DMS153 treated with DMSO at 0.1 percent for 48 hours (cell line): Measurements from ENCODE around the gene GNB2.

Source experiments
- DNase-seq: peaks from one replicate; lab custom pipeline; 2025; ENCODE audit not compliant: unreplicated experiment; lab: John Stamatoyannopoulos, UW

The GNB2 gene

DNA sequence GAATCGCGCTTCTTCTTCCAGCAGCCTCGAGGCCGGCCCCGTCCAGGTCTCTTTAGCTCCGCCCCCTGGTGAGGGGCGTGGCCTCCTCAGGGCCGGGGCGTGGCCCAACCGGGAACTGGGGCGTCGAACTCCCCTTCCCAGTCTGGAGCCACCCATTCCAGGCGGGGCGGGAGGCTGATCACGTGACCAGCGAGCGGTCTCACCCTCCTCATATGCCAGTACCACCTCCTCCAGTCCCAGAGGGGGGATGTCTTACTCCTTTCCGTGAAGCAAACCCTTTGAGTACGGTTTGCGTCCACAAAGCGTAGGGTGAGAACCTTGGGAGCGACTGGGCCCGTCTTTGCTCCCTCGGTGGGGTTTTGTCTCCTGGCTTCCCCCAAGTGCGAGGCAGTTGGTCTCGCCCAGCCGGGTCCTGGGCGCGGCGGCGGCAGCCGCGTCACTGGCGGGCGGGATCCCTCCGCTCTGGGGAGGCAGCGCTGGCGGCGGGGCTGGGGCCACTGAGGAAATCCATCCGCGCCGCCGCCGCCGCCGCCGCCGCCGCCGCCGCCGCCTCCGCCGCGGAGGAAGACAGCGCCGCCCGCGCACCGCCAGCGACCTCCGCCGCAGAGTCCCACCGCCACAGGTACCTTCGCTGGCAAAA is at the start of gene GNB2:
Gene GNB2, plus strand, starts transcription at position 439 of the 640 bp plus-strand sequence. CDS start 2,526 bp downstream, outside the sequence.
- peak; percentile 98 for DNase-seq

DNA sequence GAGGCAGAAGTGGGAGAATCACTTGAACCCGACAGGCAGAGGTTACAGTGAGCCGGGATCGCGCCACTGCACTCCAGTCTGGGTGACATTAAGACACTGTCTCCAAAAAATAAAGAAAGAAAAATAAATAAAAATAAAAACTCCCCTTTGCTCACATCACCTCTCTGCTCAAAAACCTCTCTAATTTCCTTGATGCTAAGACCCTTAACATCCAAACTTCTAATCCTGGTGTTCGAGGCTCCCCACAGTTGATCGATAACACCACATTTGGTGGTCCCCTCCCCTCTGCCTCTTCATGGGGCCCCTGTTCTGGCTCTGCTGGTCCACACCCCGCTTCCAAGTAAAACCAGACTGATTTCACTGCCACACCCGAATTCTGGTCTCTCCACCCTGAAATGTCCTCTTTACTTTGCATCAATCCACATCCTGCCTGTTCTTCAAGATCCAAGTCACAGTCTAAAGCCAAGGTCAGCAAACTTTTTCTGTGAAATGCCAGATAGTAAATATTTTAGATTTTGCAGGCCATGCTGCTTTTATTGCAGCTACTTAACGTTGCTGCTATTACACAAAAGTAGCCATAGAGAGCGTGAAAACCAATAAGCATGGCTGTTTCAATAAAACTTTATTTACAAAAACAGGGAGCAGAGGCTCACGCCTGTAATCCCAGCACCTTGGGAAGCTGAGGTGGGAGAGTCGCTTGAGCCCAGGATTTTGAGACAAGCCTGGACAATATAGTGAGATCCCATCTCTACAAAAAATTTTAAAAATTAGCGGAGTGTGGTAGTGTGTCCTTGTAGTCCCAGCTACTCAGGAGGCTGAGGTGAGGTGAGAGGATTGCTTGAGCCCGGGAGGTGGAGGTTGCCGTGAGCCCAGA is 49.4 kb upstream of the GNB2 start:
- no peak for DNase-seq

DNA sequence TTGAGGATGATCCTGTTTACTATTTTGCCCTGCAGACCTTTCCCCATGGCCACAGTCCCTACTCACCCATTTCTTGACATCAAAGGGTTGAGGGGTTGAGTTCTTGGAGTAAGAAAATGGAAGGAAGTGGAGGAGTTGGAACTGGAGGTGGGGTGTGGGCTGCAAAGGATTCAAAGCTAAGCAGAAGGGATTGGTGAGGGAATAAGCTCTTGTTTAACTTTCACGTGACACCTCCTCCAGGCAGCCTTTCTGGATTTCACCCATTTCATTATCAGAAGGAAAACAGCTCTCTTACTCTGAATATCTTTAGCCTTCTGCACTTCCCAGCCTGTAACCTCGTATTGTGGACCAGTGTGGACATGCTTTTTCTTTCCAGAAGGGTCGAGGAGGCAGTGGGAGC is 47.5 kb upstream of the GNB2 start:
- DNase-seq, result no peak

DNA sequence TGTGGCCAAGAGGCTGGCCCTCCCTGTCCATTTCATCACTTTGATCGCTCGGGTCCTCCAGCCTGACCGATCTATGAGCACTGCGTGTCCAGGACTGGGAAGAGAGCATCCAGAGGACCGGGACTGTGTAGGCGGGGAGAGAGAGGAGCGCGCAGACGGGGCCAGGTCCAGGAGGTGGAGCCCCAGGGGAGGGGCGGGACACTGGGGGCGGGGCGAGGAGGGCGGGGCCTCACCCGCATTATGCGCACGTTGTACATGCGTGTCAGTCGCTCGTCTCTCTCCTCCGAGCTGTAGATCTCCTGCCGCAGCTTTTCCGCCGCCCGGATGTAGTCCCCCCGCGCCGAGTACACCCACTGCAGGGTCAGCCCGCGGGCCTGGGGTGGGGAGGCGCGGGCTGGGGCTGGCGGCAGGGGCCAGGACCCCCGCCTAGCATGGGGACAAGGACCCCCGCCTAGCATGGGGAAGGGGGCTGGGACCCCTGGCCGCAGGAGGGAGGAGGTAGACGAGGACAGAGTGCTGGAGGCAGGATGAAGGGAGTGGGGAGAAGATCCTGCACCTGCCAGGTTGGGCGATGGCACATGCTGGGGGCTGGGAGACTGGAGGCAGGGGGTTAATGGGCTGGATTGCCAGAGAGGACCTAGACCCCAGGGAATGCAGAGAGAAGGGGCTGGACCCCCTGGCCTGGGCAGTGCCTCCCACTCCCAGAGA is 46.9 kb upstream of the GNB2 start:
- peak; percentile 42 for DNase-seq

DNA sequence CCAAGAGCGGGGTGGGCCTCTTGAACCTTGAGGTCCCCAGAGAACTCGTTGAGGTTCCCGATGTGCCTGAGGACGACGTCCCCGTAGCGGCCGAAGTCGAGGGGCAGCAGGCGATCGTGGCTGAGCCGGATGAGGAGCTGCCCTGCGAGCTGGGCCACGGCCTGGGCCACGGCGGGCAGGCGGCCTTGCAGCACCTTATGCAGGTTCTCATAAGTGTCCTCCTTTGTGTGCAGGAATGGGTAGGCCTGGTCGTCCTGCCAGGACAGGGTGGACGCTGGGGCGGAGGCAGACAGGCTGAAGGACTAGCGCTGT is 46.3 kb upstream of the GNB2 start:
- no peak for DNase-seq

DNA sequence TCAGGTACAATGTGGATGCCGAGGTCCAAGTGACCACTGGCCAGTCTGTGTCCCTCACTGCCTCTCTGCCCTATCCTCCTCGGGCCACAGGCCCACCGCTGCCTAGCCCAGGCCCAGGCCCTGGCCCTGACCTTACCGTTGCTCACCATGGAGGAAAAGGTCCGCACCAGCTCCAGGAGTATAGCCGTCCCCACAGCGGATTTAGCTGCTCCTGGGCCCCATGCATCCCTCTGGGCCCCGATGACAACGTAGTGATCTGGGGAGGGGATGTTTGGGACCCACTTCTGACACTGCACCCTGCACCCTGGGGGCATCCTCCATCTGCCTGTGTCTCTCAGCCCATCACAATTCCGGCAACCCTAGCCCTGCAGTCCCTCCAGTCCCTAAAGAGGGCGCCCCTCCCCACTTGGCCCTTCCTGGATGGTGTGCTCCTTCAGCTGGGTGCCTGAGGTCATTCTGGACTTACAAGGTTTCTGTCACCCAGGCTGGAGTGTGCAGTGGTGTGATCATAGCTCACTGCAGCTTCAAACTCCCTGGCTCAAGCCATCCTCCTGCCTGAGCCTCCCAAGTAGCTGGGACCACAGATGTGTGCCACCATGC is 44.3 kb upstream of the GNB2 start:
- DNase-seq, result no peak

DNA sequence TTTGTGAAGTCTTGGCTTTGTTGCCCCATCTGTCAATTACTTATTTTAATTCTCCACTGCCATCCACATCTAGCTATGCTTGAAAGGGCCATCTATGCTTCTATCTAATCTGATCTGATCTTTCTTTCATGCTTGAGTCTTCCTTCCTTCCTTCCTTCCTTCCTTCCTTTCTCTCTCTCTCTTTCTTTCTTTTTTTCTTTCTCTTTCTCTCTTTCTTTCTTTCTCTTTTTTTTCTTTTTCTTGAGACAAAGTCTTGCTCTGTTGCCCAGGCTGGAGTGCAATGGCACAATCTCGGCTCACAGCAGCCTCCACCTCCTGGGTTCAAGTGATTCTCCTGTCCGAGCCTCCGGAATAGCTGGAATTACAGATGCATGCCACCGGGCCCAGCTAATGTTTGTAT is 43.5 kb upstream of the GNB2 start:
- no peak for DNase-seq

DNA sequence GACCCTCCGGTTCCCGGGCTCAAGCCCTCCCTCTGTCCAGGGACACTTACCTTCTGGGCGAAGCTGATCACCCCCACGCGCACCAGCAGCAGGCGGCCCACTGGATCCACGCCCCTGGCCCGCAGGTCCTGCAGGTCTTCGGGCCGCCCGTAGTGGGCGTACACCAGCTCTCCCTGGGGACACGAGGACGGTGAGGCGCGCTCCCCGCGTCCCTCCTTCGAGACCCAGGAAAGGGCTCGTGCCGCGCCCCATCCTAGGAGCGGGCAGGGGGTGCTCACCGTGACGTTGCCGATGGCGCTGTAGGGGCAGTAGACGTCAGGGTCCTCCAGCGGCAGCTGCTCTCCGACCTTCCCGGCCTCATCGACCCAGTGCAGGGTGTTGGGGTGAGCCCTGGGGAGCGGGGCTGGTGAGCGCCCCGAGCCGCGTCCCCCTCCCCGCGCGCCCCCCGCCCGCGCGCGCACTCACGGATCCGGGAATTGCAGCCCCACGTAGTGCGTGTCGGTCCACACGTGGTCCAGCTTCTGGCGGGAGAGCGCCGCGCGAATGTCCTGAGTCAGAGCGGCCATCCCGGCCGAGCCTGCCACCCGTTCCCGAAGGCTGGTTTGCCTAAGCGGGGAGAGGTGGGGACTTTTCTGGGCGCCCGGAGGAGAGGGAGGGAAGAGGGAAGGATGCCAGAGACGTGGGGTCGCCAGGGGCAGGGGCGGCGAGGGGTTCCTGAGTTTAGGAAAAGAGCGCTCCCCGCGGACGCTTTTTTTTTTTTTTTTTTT is 40.4 kb upstream of the GNB2 start:
- DNase-seq, result peak; percentile 56

DNA sequence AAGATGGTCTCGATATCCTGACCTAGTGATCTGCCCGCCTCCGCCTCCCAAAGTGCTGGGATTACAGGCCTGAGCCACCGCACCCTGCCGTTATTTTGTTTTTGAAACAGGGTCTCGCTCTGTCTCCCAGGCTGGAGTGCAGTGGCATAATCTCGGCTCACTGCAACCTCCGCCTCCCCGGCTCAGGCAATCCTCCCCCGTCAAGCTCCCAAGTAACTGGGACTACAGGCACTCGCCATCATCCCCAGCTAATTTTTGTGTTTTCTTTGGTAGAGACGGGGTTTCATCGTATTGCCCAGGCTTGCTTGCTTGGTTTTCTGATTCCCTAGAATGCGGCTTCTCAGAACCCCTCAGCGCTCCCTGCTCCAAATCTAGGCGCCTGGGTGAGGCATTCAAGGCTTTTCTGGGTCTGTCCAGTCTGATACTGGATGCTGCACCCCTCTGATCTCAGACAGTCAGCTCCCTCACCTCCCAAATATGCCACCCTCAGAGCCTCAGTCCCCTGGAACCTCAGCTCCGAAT is 33.5 kb upstream of the GNB2 start:
- DNase-seq, result no peak

DNA sequence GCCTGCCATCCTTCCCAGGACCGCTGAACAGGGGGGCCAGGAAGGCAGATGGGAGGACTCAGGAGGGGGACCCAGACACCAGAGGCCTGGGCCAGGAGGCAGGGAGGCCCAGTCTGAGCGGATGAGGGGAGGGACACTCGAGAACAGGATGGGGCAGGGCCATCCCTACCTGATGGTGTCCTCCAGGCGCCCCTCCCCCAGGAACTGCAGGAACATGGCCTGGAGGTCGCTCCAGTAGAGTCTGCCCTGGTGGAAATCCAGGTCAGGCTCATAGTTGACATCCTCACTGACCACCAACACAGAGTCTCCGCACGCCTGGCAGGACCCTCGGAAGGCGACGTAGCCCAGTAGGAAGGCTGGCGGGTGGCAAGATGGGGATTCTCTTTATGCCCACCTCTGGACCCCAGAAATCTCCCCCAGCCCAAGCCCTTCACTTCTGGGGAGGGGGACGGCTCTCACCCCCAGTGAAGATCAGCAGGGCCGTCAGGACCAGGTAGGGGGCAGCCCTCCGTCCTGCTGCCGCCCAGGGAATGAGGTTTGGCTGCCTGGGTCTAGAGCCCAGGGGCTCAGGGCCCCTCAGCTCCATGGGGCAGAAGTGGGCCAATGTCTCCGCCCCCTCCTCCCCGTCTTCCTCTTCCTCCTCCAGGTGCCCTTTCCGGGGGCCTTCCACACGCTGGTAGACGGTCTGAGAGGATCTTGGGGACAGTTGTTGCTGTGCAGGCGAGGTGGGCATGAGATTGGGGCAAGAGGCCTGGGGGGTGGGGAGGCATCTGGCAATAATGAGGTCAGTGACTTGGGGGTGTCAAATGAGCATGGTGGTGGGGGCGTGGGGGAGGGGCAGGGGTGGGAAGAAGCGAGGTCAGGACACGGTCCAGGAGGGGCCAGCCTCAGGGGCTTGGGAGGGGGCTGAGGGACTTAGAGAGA is 32.8 kb upstream of the GNB2 start:
- DNase-seq, result no peak

DNA sequence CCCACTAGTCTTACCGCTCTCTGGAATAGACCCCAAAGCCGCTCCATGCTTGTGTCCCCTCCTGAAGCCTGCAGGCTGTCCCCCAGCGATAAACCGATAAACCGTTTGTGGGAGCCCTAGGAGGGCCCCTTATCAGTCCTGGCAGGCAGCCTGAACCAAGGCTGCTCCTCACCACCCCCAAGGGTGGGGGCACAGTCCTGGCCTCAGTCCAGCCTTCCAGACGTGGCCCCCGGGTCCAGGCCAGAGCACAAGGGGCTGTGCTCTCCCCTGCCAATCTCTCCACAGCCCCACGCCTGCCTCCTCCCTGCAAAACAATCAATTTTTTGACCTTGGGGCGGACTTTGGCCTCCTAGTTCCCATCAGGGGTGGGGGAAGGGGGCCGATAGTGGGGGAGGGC is 32.1 kb upstream of the GNB2 start, which contains the start of gene TFR2:
Gene TFR2, minus strand, starts transcription at position 90 of the 397 bp plus-strand sequence. Its CDS starts 43 bp downstream, at position 47.
- DNase-seq, result no peak

DNA sequence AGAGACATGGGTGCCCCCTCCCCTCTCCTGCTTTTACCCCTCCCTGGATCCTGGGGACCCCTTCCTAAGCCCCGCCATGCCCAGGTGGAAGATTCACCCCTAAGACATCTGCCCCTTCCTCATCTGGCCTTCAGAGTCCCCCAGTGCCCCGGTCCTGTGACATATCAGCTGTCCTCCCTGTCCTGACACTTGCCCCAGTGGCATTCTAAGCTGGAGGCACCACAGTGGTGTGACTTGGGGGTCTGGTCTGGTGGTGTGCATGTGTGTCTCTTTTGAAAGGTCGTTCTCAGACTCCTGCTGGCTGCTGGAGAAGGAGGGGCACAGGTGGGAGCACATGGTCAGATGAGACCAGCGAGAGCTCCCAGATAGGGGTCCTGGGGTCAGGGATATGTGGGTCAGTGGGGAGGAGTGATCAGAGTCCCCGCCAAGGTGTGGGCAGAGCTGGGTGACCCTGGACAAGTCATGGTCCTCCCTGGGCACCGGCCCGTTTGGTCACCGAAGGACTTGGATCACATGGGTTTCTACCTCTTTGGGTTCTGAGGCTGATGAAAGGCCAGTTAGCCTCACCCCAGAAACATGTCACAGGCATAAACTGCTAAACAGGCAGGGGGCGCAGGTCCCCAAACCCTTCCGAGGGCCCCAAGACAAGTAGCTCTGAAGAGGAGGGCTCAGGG is 31.5 kb upstream of the GNB2 start:
- DNase-seq, result no peak

DNA sequence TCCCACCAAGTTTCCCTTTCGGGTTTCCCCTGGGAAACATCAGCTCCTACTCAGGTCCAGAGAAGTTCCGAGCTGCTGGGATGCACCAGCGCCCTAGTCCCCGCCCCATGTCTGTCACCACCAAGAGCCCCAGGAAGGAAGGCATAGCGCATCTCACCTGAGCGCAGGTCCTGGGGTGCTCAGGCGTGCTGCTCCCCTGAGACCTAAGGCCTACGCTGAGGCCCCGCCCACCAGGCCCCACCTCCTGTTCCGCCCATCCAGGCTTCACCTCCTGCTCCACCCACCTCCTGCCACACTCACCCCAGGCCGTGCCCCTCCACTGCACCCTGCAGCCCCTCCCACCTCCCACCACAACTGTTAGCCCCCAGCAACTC is 31.0 kb upstream of the GNB2 start:
- DNase-seq, result no peak

DNA sequence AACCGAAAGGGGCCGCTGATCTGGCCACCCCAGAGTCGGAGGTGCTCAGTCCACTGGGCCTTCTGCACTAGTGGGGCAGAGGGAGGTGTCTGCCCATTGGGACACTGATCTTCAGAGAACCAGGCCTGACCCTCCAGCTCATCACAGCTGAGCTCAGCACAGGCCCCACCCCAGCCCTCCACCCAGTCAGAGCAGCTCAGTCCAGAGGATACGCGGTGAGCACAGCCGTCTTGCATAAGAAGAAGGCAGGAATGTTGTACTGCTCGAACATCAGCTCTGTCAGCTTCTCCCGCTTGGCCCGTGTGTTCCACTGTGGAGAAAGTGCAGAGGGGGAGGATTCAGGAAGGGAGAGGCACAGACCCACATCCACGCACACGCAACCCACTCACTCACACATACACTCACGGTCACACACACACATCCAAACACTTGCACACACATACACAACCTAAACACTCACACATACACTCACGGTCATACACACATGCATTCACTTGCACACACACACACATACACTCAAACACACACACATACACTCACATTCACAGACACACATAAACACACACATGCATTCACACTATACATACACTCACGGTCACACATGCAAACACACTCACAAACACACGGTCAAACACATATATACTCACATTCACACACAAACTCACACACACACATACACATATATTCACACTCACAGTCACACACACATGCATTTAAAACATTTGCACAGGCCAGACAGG is 23.5 kb upstream of the GNB2 start:
- DNase-seq, result no peak

DNA sequence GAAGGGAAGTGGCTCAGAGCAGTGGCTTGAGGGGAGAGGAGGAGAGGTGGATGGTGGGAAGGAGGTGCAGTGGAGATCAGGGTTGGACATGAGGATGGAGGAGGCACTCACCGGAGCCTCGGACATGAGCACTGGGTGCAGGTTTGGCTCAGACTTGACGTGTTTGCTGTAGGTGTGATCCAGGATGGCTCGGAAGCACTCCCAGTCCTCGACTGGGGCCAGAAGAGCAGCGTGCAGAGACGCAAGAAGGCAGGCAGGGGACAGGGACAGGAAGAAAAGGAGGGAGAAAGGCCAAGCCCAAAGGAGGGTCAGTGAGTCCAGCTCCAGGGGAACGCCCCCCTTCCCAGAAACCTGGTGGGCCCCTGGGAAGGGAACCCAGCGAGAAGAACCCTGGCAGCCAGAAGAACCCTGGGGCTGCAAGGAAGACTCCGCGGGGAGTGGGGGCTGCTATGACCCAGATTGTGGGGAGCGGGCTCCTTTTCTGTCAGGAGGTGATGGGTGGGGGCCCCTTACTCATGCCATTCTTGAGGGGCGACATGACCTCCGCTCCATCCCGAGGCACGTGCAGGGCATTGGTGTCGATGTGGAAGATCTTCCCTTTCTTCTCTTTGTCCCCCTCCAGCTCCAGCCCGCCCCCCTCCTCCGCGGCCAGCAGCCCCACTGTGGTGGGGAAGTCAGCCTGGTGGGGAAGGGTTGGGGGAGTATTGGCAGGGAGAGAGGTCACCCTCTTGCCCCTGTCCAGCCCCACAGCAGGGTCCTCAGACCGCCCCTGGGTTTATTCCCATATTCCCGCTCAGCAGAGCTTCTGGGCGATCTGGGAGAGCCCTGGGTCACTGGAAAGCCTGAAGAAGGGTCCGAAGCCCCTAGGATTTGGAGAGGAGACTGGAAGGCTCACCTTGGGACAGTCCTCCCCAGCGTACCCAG is 18.4 kb upstream of the GNB2 start:
- no peak for DNase-seq

DNA sequence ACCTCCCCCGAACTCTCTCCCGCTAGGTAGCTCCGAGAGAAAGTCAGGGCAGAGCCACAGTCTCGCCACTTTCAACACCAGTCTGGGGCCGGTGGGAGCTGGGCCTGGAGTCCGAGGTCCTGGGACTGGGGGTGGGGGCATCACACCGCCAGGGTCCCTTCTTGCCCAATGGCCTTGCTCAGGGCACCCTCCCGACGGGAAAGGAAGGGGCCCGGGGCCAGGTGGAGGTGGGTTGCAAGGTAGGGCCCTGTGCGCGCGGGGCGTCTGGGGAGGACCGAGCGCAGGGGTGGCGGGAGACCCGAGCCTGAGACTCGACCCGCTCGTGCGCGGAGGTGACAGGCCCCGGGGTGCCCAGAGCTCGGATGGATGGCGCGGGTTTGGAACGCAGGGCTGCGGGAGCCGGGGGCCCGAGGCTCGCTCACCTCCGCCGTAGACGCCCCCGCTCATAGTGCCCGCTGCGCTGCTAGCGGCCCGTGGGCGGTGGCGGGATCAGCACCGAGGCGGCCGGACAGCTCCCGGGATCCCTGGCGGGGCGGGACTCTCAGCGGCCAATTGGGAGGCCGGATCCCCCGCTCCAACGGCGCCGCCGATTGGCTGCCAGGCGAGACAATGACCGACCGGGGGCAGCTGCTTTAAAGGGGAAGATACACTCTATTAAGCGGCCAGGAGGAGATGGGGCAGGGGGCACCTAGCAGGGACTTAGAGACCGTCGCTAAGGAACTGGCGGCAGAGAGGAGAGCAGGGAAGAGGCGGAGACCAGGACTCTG is 17.4 kb upstream of the GNB2 start, which contains the start of gene ACTL6B:
Gene ACTL6B, minus strand, starts transcription at position 541 of the 767 bp plus-strand sequence. Its CDS starts 94 bp downstream, at position 447.
- peak; percentile 34 for DNase-seq
